ENCODE data around the gene NOTCH4.

GRCh38 chr6:32167154-32167760, 56.6 kb downstream of the NOTCH4 start:
- no peak for TF ChIP-seq POLR2A (IDR thresholded peaks at IDR 0.05)
- no peak for TF ChIP-seq CTCF (IDR thresholded peaks at IDR 0.05)

All from adrenal gland (tissue), 5 donors.